DND-41 (cell line): ENCODE results near the gene SUN5.

Experiments used
- CTCF ChIP-seq: IDR thresholded peaks from 2 replicates; pipeline ENCODE4 v1.5.1; 2012; ENCODE audit warnings: borderline replicate concordance, low read length, moderate library complexity, mild to moderate bottlenecking; ENCODE audit not compliant: poor library complexity, severe bottlenecking; ENCODE audit errors: extremely low read depth
- EZH2 ChIP-seq: IDR thresholded peaks from 3 replicates; pipeline ENCODE4 v1.6.1; 2012; ENCODE audit warnings: borderline replicate concordance, low read depth, mild to moderate bottlenecking, moderate library complexity, low read length, inconsistent platforms; ENCODE audit not compliant: severe bottlenecking

GRCh38 chr20:32941155-32941885, 62.9 kb downstream of the SUN5 start:
- TF ChIP-seq CTCF (no peak), EZH2 (no peak)
